ACC112 (cell line): Measurements from ENCODE around the gene POU2F1.

Source experiments
- H2AFZ ChIP-seq: fragments of 200-600 bp; sonication (generic); one replicate; pipeline ENCODE4 v1.6.0; 2017; ENCODE audit warnings: antibody characterized with exemption, low read length; ENCODE audit not compliant: unreplicated experiment
- H3K27ac ChIP-seq: fragments of 200-600 bp; sonication (generic); 2 replicates; pipeline ENCODE4 v1.5.1; 2014; ENCODE audit warnings: low read depth, mild to moderate bottlenecking, antibody characterized with exemption, low read length, moderate library complexity
- H3K27me3 ChIP-seq: fragments of 200-600 bp; sonication (generic); 2 replicates; pipeline ENCODE4 v1.6.1; 2014; ENCODE audit warnings: mild to moderate bottlenecking, antibody characterized with exemption, low read length, moderate library complexity, mixed read lengths; ENCODE audit not compliant: insufficient read depth
- H3K36me3 ChIP-seq: fragments of 200-600 bp; sonication (generic); 2 replicates; pipeline ENCODE4 v1.6.1; 2016; ENCODE audit warnings: mild to moderate bottlenecking, antibody characterized with exemption, low read length, moderate library complexity, mixed read lengths; ENCODE audit not compliant: insufficient read depth
- H3K4me1 ChIP-seq: fragments of 200-600 bp; sonication (generic); one replicate; pipeline ENCODE4 v1.6.1; 2016; ENCODE audit warnings: low read length, mixed read lengths; ENCODE audit not compliant: insufficient read depth, unreplicated experiment, control insufficient read depth
- H3K4me3 ChIP-seq: fragments of 200-600 bp; sonication (generic); 2 replicates; pipeline ENCODE4 v1.5.1; 2014; ENCODE audit warnings: mild to moderate bottlenecking, low read depth, low read length
- H3K79me2 ChIP-seq: fragments of 200-600 bp; sonication (generic); one replicate; pipeline ENCODE4 v1.6.0; 2016; ENCODE audit warnings: low read length; ENCODE audit not compliant: control insufficient read depth, unreplicated experiment, insufficient read depth

The POU2F1 gene

DNA sequence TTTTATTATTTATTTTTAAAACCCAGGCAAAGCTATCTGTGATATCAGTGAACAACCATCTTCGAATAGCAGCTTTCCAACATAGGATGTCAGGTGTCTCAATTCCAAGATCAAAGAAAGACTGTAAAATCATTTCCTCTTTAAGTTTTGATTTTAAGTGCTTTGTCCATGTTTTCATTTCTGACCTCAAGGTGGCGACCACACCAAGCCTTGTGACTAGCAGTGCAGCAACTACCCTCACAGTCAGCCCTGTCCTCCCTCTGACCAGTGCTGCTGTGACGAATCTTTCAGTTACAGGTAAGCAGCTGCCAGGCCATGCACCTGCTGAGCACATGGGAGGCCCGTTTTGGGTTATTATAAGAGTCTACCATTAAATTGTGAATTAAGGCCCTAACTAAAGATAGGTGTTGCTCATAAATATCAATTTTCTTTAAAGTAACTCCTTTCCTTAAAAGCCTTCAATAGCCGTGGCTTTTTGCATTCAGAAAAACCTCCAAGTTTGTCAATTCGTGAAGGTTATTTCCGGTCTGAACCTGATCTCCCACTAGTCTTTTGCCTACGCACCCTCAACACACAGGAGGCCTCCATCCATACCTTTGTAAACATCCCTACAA is 180.7 kb downstream of the POU2F1 start:
- Histone ChIP-seq H3K36me3 (peaks cover 4% of the 10 kb centered on the region; the same call in 1 of the 2 replicates), H3K27me3 (no peaks in the 10 kb centered on the region), H3K4me3 (no peak overlapping the region), H3K4me1 (no peaks in the 10 kb centered on the region), H3K79me2 (no peaks in the 10 kb centered on the region), H3K27ac (no peak overlapping the region), H2AFZ (no peak overlapping the region)

DNA sequence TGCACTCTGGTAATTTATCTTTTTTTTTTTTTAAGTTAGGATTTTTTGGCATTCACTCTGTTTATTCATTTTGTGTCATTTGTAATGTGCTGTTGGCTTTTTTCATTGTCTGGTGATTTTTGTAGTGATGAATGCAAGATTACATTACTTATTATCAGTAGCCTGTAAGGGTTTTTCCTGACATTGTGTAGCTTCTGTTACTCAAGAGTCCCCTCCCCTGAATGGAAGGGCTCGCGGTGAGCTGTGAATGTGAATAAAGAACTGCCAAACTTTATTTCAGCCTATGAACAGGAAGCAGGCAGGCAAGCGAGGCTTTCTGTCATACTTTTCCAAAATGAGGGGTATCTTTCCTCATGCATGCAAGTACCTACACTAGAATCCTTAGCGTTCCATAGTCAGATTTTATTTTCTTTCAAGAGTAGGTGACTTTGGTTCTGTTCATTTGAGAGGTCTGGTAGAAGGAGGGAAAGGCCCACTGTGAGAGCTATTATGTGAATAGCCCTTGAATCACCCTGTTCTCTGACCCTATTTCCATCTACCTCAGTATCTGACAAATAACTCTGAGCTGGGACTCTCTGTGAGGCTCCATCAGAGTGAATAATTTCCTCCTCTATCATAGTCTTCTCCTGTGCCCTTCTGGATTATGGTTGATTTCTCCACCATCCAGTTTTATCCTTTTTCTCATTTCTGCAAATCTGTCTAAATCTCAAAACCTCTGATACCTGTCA is 183.6 kb downstream of the POU2F1 start:
- H3K27ac ChIP-seq: no peak overlapping the region
- H3K4me1 ChIP-seq: no peaks in the 10 kb centered on the region
- no peaks in the 10 kb centered on the region for H3K79me2 ChIP-seq
- no peak overlapping the region for H2AFZ ChIP-seq
- H3K36me3 ChIP-seq: no peaks in the 10 kb centered on the region
- no peaks in the 10 kb centered on the region for H3K27me3 ChIP-seq
- H3K4me3 ChIP-seq: no peak overlapping the region

DNA sequence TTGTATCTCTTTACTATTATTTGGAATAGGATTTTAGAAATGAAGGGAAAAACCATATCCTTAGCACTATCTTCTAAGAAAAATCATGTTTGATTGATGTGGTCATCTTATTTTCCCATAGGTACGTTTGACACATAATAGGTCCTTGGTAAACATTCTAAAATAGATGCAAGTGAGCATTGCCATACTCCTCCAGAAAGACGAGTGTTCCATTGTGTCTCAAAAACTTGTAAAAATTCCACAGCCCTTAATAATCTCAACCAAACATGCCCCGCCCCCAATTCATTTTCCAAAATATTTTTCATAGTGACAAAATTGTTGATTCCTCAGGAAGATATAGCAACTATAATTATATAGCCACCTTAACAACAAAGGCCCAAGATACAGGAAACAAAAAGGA is 184.2 kb downstream of the POU2F1 start:
- H3K4me1 ChIP-seq: no peaks in the 10 kb centered on the region
- H3K79me2 ChIP-seq: no peaks in the 10 kb centered on the region
- H3K36me3 ChIP-seq: no peaks in the 10 kb centered on the region
- H3K27me3 ChIP-seq: no peaks in the 10 kb centered on the region
- no peak overlapping the region for H3K27ac ChIP-seq
- no peak overlapping the region for H3K4me3 ChIP-seq
- H2AFZ ChIP-seq: no peak overlapping the region

DNA sequence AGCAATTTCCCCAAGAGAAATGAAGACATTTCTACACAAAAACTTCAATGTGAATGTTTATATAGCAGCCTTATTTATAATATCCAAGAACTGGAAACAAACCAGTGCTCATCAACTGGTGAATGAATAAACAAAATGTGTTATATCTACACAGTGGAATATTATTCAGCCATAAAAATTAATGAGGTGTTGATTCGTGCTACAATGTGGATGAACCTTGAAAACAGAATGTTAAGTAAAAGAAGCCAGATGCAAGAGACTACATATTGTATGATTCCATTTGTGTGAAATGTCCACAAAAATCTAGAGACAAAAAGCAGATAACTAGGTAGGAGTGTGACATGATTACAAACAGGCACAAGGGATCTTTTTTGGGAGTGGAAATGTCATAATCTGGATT is 187.7 kb downstream of the POU2F1 start:
- H3K27me3 ChIP-seq: no peaks in the 10 kb centered on the region
- H3K36me3 ChIP-seq: no peaks in the 10 kb centered on the region
- no peak overlapping the region for H2AFZ ChIP-seq
- H3K4me1 ChIP-seq: no peaks in the 10 kb centered on the region
- H3K4me3 ChIP-seq: no peak overlapping the region
- no peaks in the 10 kb centered on the region for H3K79me2 ChIP-seq
- H3K27ac ChIP-seq: no peak overlapping the region

DNA sequence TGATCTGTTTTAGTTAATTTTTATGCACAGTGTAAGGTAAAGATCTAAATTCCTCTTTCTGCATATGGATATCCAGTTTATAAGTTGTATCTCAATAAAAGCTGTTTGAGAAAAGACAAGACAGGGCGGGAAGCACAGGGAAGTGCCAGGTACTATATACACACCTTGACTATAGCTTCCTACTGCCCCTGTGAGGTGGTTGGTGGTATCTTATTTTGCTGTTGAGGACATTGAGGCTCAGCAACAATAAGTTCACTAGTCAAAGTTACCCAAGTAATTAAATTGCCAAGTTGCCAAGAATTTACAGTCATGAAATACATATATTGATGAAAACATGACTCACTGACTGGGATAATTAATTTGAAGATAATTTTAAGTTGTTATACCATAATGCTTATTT is 188.5 kb downstream of the POU2F1 start:
- no peaks in the 10 kb centered on the region for H3K27me3 ChIP-seq
- H3K27ac ChIP-seq: no peak overlapping the region
- no peaks in the 10 kb centered on the region for H3K79me2 ChIP-seq
- no peak overlapping the region for H2AFZ ChIP-seq
- no peaks in the 10 kb centered on the region for H3K36me3 ChIP-seq
- H3K4me1 ChIP-seq: no peaks in the 10 kb centered on the region
- no peak overlapping the region for H3K4me3 ChIP-seq

DNA sequence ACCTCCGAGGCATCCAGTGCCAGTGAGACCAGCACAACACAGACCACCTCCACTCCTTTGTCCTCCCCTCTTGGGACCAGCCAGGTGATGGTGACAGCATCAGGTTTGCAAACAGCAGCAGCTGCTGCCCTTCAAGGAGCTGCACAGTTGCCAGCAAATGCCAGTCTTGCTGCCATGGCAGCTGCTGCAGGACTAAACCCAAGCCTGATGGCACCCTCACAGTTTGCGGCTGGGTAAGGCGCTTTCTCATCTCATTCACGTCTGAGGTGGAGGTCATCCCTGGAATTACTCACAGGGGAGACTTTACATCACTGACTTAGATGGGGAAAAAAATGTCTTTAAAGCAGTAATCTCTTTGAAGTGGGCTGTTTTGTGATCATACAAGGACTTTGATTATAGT is 191.4 kb downstream of the POU2F1 start:
- H3K27ac ChIP-seq: no peak overlapping the region
- no peak overlapping the region for H2AFZ ChIP-seq
- no peak overlapping the region for H3K4me3 ChIP-seq
- no peaks in the 10 kb centered on the region for H3K36me3 ChIP-seq
- no peaks in the 10 kb centered on the region for H3K79me2 ChIP-seq
- H3K4me1 ChIP-seq: no peaks in the 10 kb centered on the region
- H3K27me3 ChIP-seq: no peaks in the 10 kb centered on the region

DNA sequence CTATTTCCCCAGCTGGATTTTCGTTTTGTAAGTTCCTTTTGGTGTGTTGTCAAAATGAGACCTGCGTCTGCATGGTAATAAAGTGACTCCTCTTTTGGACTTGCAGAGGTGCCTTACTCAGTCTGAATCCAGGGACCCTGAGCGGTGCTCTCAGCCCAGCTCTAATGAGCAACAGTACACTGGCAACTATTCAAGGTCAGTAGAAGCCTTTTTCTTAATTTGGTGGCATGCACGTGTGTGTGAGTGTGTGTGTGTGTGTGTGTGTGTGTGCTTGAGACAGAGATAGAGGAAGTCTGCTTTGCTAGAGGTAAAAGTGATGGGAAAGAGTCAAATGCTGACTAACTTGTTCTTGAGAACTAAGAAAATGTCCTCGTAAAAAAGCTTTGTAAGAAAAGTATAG is 192.2 kb downstream of the POU2F1 start:
- Histone ChIP-seq H3K27ac (no peak overlapping the region), H3K79me2 (no peaks in the 10 kb centered on the region), H3K4me1 (no peaks in the 10 kb centered on the region), H3K4me3 (no peak overlapping the region), H3K27me3 (no peaks in the 10 kb centered on the region), H3K36me3 (no peaks in the 10 kb centered on the region), H2AFZ (no peak overlapping the region)

DNA sequence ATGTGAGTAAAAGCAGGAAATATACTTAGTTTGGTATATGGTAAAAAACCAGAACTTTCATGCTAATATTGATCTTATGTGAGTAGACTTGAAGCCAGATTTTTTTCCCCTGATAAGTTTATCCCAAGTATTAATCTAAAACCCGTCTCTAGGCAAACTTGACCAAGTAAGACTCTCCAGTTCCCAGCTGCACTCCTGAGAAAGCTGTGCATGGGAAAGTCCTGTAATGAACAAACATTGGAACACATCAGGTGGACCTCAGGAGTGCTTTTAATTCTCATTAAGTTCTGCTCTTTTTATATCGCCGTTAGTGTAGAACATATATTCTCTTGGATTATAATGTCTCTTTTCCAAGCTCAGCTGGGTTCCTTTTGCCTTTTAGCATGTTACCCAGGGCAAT is 192.6 kb downstream of the POU2F1 start:
- H2AFZ ChIP-seq: no peak overlapping the region
- no peaks in the 10 kb centered on the region for H3K36me3 ChIP-seq

DNA sequence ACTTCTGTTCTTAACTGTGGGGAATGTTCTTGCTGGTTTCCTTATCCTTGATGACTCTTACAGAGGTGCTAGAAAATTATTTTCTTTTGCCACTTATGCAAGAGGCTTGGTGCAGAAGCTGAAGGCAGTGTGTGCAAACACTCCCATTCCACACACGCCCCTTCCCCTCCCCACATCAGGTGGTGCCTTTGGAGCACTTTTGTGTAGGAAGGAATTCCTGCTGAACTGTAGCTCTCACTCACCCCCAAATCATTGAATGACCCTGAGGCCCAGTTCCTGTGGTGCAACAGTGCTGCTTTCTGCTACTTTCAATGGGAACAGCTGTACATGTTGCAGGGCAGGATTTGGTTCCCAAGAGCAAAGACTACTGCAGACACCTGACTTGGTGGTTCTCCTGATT is 195.8 kb downstream of the POU2F1 start:
- Histone ChIP-seq H2AFZ (no peak overlapping the region), H3K27ac (no peak overlapping the region), H3K27me3 (no peaks in the 10 kb centered on the region), H3K36me3 (no peaks in the 10 kb centered on the region), H3K4me1 (no peaks in the 10 kb centered on the region), H3K79me2 (no peaks in the 10 kb centered on the region), H3K4me3 (no peak overlapping the region)

More for the DNA sequence above, 192.6 kb downstream of the POU2F1 start:
- Histone ChIP-seq H3K4me1 (no peaks in the 10 kb centered on the region), H3K4me3 (no peak overlapping the region), H3K79me2 (no peaks in the 10 kb centered on the region), H3K27ac (no peak overlapping the region), H3K27me3 (no peaks in the 10 kb centered on the region)

DNA sequence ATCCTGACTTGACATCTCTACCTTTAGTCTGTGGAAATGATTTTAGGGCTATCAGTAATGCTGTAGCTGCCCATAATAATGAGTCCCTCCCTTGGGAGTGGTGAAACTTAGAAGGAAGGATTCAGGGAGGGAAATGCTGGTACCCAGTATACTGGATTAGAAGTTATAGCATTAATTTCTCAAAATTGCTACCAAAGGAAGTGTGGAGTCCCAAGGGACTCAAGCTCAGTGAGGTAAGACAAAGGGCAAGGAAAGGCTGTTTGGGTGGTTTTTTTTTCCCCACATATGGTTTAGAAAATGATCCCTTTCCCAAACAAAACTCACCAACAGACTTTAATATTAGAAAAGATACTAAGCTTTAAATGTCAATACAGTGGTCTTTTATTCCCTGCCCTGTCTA is 197.7 kb downstream of the POU2F1 start:
- Histone ChIP-seq H3K4me3 (no peak overlapping the region), H3K36me3 (no peaks in the 10 kb centered on the region), H2AFZ (no peak overlapping the region), H3K27me3 (no peaks in the 10 kb centered on the region), H3K4me1 (no peaks in the 10 kb centered on the region), H3K27ac (no peak overlapping the region), H3K79me2 (no peaks in the 10 kb centered on the region)

DNA sequence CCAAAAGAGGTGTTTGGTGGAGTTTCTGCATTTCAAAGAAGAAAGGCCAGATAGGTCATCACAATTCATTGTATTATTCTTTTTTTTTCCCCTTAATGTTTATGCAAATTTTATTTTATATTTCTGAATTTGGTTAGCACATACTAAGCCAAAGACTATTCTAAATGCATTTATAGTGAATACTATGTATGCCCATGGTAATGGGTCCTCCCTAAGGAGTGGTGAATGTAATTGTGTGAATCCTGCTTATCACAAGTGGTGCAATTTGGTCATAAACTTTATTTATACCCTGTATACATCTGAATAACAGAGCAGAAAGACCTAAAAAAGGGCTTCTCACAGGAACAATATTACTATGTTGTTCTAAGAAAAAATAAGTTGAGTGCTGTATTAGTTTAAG is 198.6 kb downstream of the POU2F1 start:
- Histone ChIP-seq H3K27me3 (no peaks in the 10 kb centered on the region), H3K79me2 (no peaks in the 10 kb centered on the region), H3K4me3 (no peak overlapping the region), H3K36me3 (no peaks in the 10 kb centered on the region), H3K4me1 (no peaks in the 10 kb centered on the region), H2AFZ (no peak overlapping the region), H3K27ac (no peak overlapping the region)
